ENCODE data around the gene SFSWAP. TPM values are rescaled to one million over a fixed set of nuclear protein-coding genes. Genes with fewer than 3 reads are reported as not detected.

The SFSWAP gene
- polyA plus RNA-seq, 3 donors, result 7.3 to 33.0 (median 10.7) TPM

GRCh38 chr12:131713349-131713748 is 2.5 kb downstream of the SFSWAP start:
- Mint-ChIP-seq H3K9me3 (peaks cover 0 to 7% (median 0%) of the 10 kb centered on the region in 7 donors), H3K4me1 (peaks cover 20% of the 10 kb centered on the region), H3K36me3 (peaks cover 43 to 46% of the 10 kb centered on the region in 2 donors), H3K27me3 (ENCODE audit: low read depth in 3 of 3) (no peaks in the 10 kb centered on the region), H3K27ac (no peak overlapping the region), H3K4me3 (no peak overlapping the region)
- H3K27ac ChIP-seq (ENCODE audit: low read depth in 1 of 2, low read length in 2 of 2), result no peak overlapping the region
- peaks cover 5% of the 10 kb centered on the region for H4K20me1 ChIP-seq (ENCODE audit: insufficient read depth, low read length)
- H3K9ac ChIP-seq (ENCODE audit: insufficient read depth, low read length, poor library complexity, severe bottlenecking), result no peak overlapping the region
- no peak overlapping the region for H3K4me3 ChIP-seq (replicated peaks in 1 of 3; ENCODE audit: low read depth in 2 of 3, low read length in 3 of 3)
- no peak overlapping the region for H3K4me2 ChIP-seq (replicated peaks; ENCODE audit: extremely low read depth, low read length, poor library complexity, severe bottlenecking)
- WGBS (ENCODE audit: insufficient coverage), result 100% methylated on average over 3 of the region's 8 CpGs
- no peak overlapping the region for H2AFZ ChIP-seq (ENCODE audit: insufficient read depth, low read depth, low read length, poor library complexity, severe bottlenecking)
- H3K9me3 ChIP-seq (replicated peaks in 1 of 2; ENCODE audit: control insufficient read depth in 1 of 2, insufficient read depth in 1 of 2, low read length in 2 of 2), result no peaks in the 10 kb centered on the region
- intact Hi-C loops (cut with micrococcal nuclease), result loop anchor here (5.0 to 10.0 kb wide), 4 partner anchors 109 to 241 kb away; partner anchors contain the start of gene MMP17 (in 2 of the 2)
- DNase-seq, result no peak
- peaks cover 51% of the 10 kb centered on the region in 2 donors for H3K36me3 ChIP-seq (replicated peaks in 1 of 2; ENCODE audit: control insufficient read depth in 1 of 2, insufficient read depth in 2 of 2, low read length in 2 of 2)
- peaks cover 36% of the 10 kb centered on the region for H3K79me2 ChIP-seq (ENCODE audit: insufficient read depth, low read length)
- H3K4me1 ChIP-seq (ENCODE audit: control insufficient read depth in 1 of 2, insufficient read depth in 2 of 2, low read length in 2 of 2), result peaks cover 21 to 22% of the 10 kb centered on the region in 2 donors
- H3K27me3 ChIP-seq (ENCODE audit: control insufficient read depth in 2 of 2, insufficient read depth in 2 of 2, low read length in 2 of 2), result no peaks in the 10 kb centered on the region
- no peak for TF ChIP-seq CTCF (IDR thresholded peaks at IDR 0.05)

- Histone ChIP-seq H3K9me3 (replicated peaks in 1 of 2; ENCODE audit: control insufficient read depth in 1 of 2, insufficient read depth in 1 of 2, low read length in 2 of 2) (no peaks in the 10 kb centered on the region), H3K27ac (ENCODE audit: low read depth in 1 of 2, low read length in 2 of 2) (no peak overlapping the region), H3K36me3 (replicated peaks in 1 of 2; ENCODE audit: control insufficient read depth in 1 of 2, insufficient read depth in 2 of 2, low read length in 2 of 2) (peaks cover 65 to 66% of the 10 kb centered on the region in 2 donors), H3K27me3 (ENCODE audit: control insufficient read depth in 2 of 2, insufficient read depth in 2 of 2, low read length in 2 of 2) (no peaks in the 10 kb centered on the region), H3K79me2 (ENCODE audit: insufficient read depth, low read length) (peaks cover 39% of the 10 kb centered on the region), H3K4me3 (replicated peaks in 1 of 3; ENCODE audit: low read depth in 2 of 3, low read length in 3 of 3) (no peak overlapping the region), H3K9ac (ENCODE audit: insufficient read depth, low read length, poor library complexity, severe bottlenecking) (no peak overlapping the region), H4K20me1 (ENCODE audit: insufficient read depth, low read length) (peaks cover 17% of the 10 kb centered on the region), H3K4me1 (ENCODE audit: control insufficient read depth in 1 of 2, insufficient read depth in 2 of 2, low read length in 2 of 2) (peaks cover 21 to 22% of the 10 kb centered on the region in 2 donors), H3K4me2 (replicated peaks; ENCODE audit: extremely low read depth, low read length, poor library complexity, severe bottlenecking) (no peak overlapping the region), H2AFZ (ENCODE audit: insufficient read depth, low read depth, low read length, poor library complexity, severe bottlenecking) (no peak overlapping the region)
- H3K4me3 Mint-ChIP-seq, result no peak overlapping the region
- H3K36me3 Mint-ChIP-seq, result peaks cover 56 to 60% of the 10 kb centered on the region in 2 donors
- peaks cover 0 to 2% (median 0%) of the 10 kb centered on the region in 7 donors for H3K9me3 Mint-ChIP-seq
- TF ChIP-seq CTCF (IDR thresholded peaks at IDR 0.05), result no peak
- intact Hi-C loops (cut with micrococcal nuclease), result loop anchor here (5.0 to 10.0 kb wide), 4 partner anchors 110 to 240 kb away; partner anchors contain the start of gene MMP17 (in 2 of the 2)
- H3K27me3 Mint-ChIP-seq (ENCODE audit: low read depth in 3 of 3), result no peaks in the 10 kb centered on the region
- no peak for DNase-seq
- 100% methylated on average over 6 of the region's 14 CpGs for WGBS (ENCODE audit: insufficient coverage)
- H3K27ac Mint-ChIP-seq, result peak overlapping the region in 1 of 7 donors; percentile 24
- H3K4me1 Mint-ChIP-seq, result peaks cover 20% of the 10 kb centered on the region
Measured at GRCh38 chr12:131714759-131715158, 3.9 kb downstream of the SFSWAP start.

Data from CD14-positive monocyte (primary cell).